GM13977 (cell line): Measurements from ENCODE around the gene MEIG1.
"Not testable (repeated sequence)": the region's sequence is repeated elsewhere in the genome, so short reads cannot be mapped to it uniquely, and the experiment has no call there.

Source experiments
- DNase-seq: peaks from one replicate; pipeline ENCODE4 v3.0.0; 2012; ENCODE audit warnings: low spot score
- CTCF ChIP-seq: IDR thresholded peaks from 2 replicates; pipeline ENCODE4 v1.5.1; 2012; ENCODE audit warnings: mild to moderate bottlenecking, control low read depth; ENCODE audit not compliant: insufficient read depth; ENCODE audit errors: extremely low read depth, missing control alignments
- in situ Hi-C: fragments of 300-500 bp; cut with MboI; formaldehyde crosslinking; loops from one replicate; pipeline ENCODE4 v1.12.0; 2022; ENCODE audit warnings: low sequenced_read_pairs, low pct_unique_long_range_greater_than_20kb, mixed read lengths, inconsistent platforms; ENCODE audit not compliant: unreplicated experiment

MEIG1 gene

GRCh38 chr10:14954934-14955333, 4.3 kb upstream of the MEIG1 start:
- DNase-seq: no peak
- in situ Hi-C loops: no loop called here
- TF ChIP-seq CTCF: no peak

- in situ Hi-C loops: no loop called here
Observed at GRCh38 chr10:14958872-14959220, 342 bp upstream of the MEIG1 start.

GRCh38 chr10:14967897-14968296, 8.7 kb downstream of the MEIG1 start:
- DNase-seq: no peak
- TF ChIP-seq CTCF: no peak
- in situ Hi-C loops: no loop called here

More at GRCh38 chr10:14958872-14959220, 342 bp upstream of the MEIG1 start:
- DNase-seq: no peak
- no peak for TF ChIP-seq CTCF

- TF ChIP-seq CTCF: peak; percentile 66
- no peak for DNase-seq
- in situ Hi-C loops: no loop called here
Observed at GRCh38 chr10:14971867-14972448, 12.8 kb downstream of the MEIG1 start.

- in situ Hi-C loops, DNase-seq: not testable (repeated sequence)
Observed at GRCh38 chr10:14974153-14974998, 15.2 kb downstream of the MEIG1 start.

- DNase-seq: no peak
- peak; percentile 25 for TF ChIP-seq CTCF
- in situ Hi-C loops: no loop called here
Observed at GRCh38 chr10:14975672-14976273, 16.6 kb downstream of the MEIG1 start.

- no peak for DNase-seq
- in situ Hi-C loops: no loop called here
- no peak for TF ChIP-seq CTCF
Observed at GRCh38 chr10:14982744-14983143, 23.6 kb downstream of the MEIG1 start.

GRCh38 chr10:14989552-14989951, 30.4 kb downstream of the MEIG1 start:
- in situ Hi-C loops, DNase-seq: not testable (repeated sequence)
